NCI-H1417 treated with DMSO at 0.1 percent for 48 hours (cell line): ENCODE data around the gene IL17B.
"Not testable (repeated sequence)": the region's sequence is repeated elsewhere in the genome, so short reads cannot be mapped to it uniquely, and the experiment has no call there.

Source experiments
- DNase-seq: peaks from one replicate; lab custom pipeline; 2025; lab: John Stamatoyannopoulos, UW

The IL17B gene

GRCh38 chr5:149400304-149400703, 21.2 kb upstream of the IL17B start:
- DNase-seq = no peak

- DNase-seq = no peak
Observed at GRCh38 chr5:149399775-149400174, 20.7 kb upstream of the IL17B start.

- not testable (repeated sequence) for DNase-seq
Observed at GRCh38 chr5:149398747-149399266, 19.7 kb upstream of the IL17B start.

GRCh38 chr5:149397530-149397929, 18.4 kb upstream of the IL17B start:
- no peak for DNase-seq

- DNase-seq = not testable (repeated sequence)
Observed at GRCh38 chr5:149394996-149395395, 15.9 kb upstream of the IL17B start.

GRCh38 chr5:149392718-149393117, 13.6 kb upstream of the IL17B start:
- DNase-seq = no peak

GRCh38 chr5:149391524-149391923, 12.4 kb upstream of the IL17B start:
- DNase-seq = no peak

GRCh38 chr5:149391076-149391475, 12.0 kb upstream of the IL17B start:
- DNase-seq = not testable (repeated sequence)

GRCh38 chr5:149389552-149390495, 10.7 kb upstream of the IL17B start:
- no peak for DNase-seq

GRCh38 chr5:149388498-149389190, 9.6 kb upstream of the IL17B start:
- DNase-seq = no peak

GRCh38 chr5:149387982-149388381, 8.9 kb upstream of the IL17B start:
- no peak for DNase-seq

GRCh38 chr5:149387081-149387631, 8.1 kb upstream of the IL17B start:
- DNase-seq = no peak

- DNase-seq = no peak
Observed at GRCh38 chr5:149386166-149386565, 7.1 kb upstream of the IL17B start.

GRCh38 chr5:149383399-149383798, 4.3 kb upstream of the IL17B start:
- DNase-seq = no peak

GRCh38 chr5:149382517-149383220, 3.6 kb upstream of the IL17B start:
- no peak for DNase-seq

GRCh38 chr5:149381986-149382338, 2.9 kb upstream of the IL17B start:
- no peak for DNase-seq

GRCh38 chr5:149381261-149381985, 2.3 kb upstream of the IL17B start:
- DNase-seq = no peak

- no peak for DNase-seq
Observed at GRCh38 chr5:149380466-149381121, 1.5 kb upstream of the IL17B start.

GRCh38 chr5:149379818-149380374, 804 bp upstream of the IL17B start:
- no peak for DNase-seq

GRCh38 chr5:149378241-149378820, 761 bp downstream of the IL17B start:
- no peak for DNase-seq
